HL-60/S4 treated with phorbol 12-myristate 13-acetate at 8.2 ng/mL for 4 days and 3 days (cell line): ENCODE results near the gene ELL3.
"Not testable (repeated sequence)": the region's sequence is repeated elsewhere in the genome, so short reads cannot be mapped to it uniquely, and the experiment has no call there.

Experiments
- in situ Hi-C: fragments of 300-500 bp; cut with MboI; formaldehyde crosslinking; loops from 2 replicates; pipeline ENCODE4 v1.15.0; 2022; ENCODE audit warnings: low sequenced_read_pairs

The ELL3 gene

GRCh38 chr15:43726306-43726705 is 50.5 kb downstream of the ELL3 start:
- in situ Hi-C loops, result not testable (repeated sequence)

- in situ Hi-C loops, result no loop called here
These were observed 53.6 kb downstream of the ELL3 start for GRCh38 chr15:43723151-43723550.
